Stimulated activated CD4-positive, alpha-beta T cell treated with anti-CD3 and anti-CD28 coated beads, Interleukin-1b, Interleukin-23, amount 100 ng/mL, for 1 hour (primary cell): ENCODE results near the gene LRRC4C.

ENCODE experiments used
- DNase-seq, 2 donors: peaks; one replicate each; pipeline ENCODE4 v3.0.0-alpha.2; 2020; ENCODE audit warnings: low read depth in 2 of 2

Gene LRRC4C

GRCh38 chr11:41328324-41328723 is 131.1 kb downstream of the LRRC4C start:
- no peak for DNase-seq

GRCh38 chr11:41323446-41323845 is 136.0 kb downstream of the LRRC4C start:
- no peak for DNase-seq

- DNase-seq = no peak
Observed at GRCh38 chr11:41320653-41321052, 138.8 kb downstream of the LRRC4C start.

- DNase-seq = no peak
Observed at GRCh38 chr11:41320238-41320637, 139.2 kb downstream of the LRRC4C start.

GRCh38 chr11:41319434-41319833 is 140.0 kb downstream of the LRRC4C start:
- no peak for DNase-seq

GRCh38 chr11:41316751-41317150 is 142.7 kb downstream of the LRRC4C start:
- no peak for DNase-seq

- no peak for DNase-seq
Observed at GRCh38 chr11:41313226-41313625, 146.2 kb downstream of the LRRC4C start.

GRCh38 chr11:41309716-41310115 is 149.7 kb downstream of the LRRC4C start:
- no peak for DNase-seq

GRCh38 chr11:41309111-41309522 is 150.3 kb downstream of the LRRC4C start:
- no peak for DNase-seq

GRCh38 chr11:41308286-41308685 is 151.2 kb downstream of the LRRC4C start:
- no peak for DNase-seq

GRCh38 chr11:41307296-41308080 is 152.0 kb downstream of the LRRC4C start:
- no peak for DNase-seq

- no peak for DNase-seq
Observed at GRCh38 chr11:41306431-41306830, 153.0 kb downstream of the LRRC4C start.

- DNase-seq = no peak
Observed at GRCh38 chr11:41301023-41301422, 158.4 kb downstream of the LRRC4C start.

- no peak for DNase-seq
Observed at GRCh38 chr11:41289408-41289807, 170.0 kb downstream of the LRRC4C start.

GRCh38 chr11:41286751-41287150 is 172.7 kb downstream of the LRRC4C start:
- DNase-seq = no peak

GRCh38 chr11:41284354-41284753 is 175.1 kb downstream of the LRRC4C start:
- DNase-seq = no peak

GRCh38 chr11:41283191-41283930 is 176.1 kb downstream of the LRRC4C start:
- DNase-seq = no peak

- no peak for DNase-seq
Observed at GRCh38 chr11:41282395-41282794, 177.1 kb downstream of the LRRC4C start.

- DNase-seq = no peak
Observed at GRCh38 chr11:41281131-41281742, 178.2 kb downstream of the LRRC4C start.

GRCh38 chr11:41274831-41275230 is 184.6 kb downstream of the LRRC4C start:
- DNase-seq = no peak

- no peak for DNase-seq
Observed at GRCh38 chr11:41273908-41274307, 185.5 kb downstream of the LRRC4C start.

GRCh38 chr11:41267451-41267850 is 192.0 kb downstream of the LRRC4C start:
- no peak for DNase-seq

GRCh38 chr11:41256041-41256440 is 203.4 kb downstream of the LRRC4C start:
- no peak for DNase-seq
